A673 (cell line): Measurements from ENCODE around the gene ZNF512B. TPM values are rescaled to one million over a fixed set of nuclear protein-coding genes. Genes with fewer than 3 reads are reported as not detected.

Experiments
- BruUV-seq: library from RNA; stranded (reverse); fragments of 400-500 nt; replicated peaks from 2 replicates; lab custom pipeline; 2021; lab: Mats Ljungman, UMichigan
- CTCF ChIA-PET: fragments of 300-600 bp; sonication (Branson Sonifier 250); formaldehyde crosslinking; loops from one replicate; lab custom pipeline; 2022; ENCODE audit warnings: antibody characterized with exemption; lab: Charles Lee
- POLR2A ChIA-PET: fragments of 300-600 bp; sonication (Branson Sonifier 250); formaldehyde crosslinking; loops from one replicate; lab custom pipeline; 2022; ENCODE audit warnings: antibody characterized with exemption; ENCODE audit not compliant: low non-redundant PET; lab: Charles Lee
- DNase-seq: peaks from one replicate; pipeline ENCODE4 v3.0.0-alpha.2; 2015; ENCODE audit warnings: low spot score
- H3K27ac ChIP-seq: fragments of 200-600 bp; sonication (generic); 2 replicates; pipeline ENCODE4 v1.5.1; 2016; ENCODE audit warnings: mixed run types, low read depth, mild to moderate bottlenecking, mixed read lengths, antibody characterized with exemption, low read length; ENCODE audit not compliant: poor library complexity, severe bottlenecking
- H3K27me3 ChIP-seq: fragments of 200-600 bp; sonication (generic); replicated peaks from 2 replicates; pipeline ENCODE4 v1.6.1; 2017; ENCODE audit warnings: mixed run types, low read depth, mild to moderate bottlenecking, mixed read lengths, antibody characterized with exemption, low read length; ENCODE audit not compliant: insufficient read depth, poor library complexity
- H3K36me3 ChIP-seq: fragments of 200-600 bp; sonication (generic); 2 replicates; pipeline ENCODE4 v1.6.1; 2016; ENCODE audit warnings: mixed run types, mild to moderate bottlenecking, mixed read lengths, antibody characterized with exemption, low read length; ENCODE audit not compliant: insufficient read depth, poor library complexity, severe bottlenecking
- H3K4me1 ChIP-seq: fragments of 200-600 bp; sonication (generic); 2 replicates; pipeline ENCODE4 v1.6.1; 2017; ENCODE audit warnings: mixed run types, mild to moderate bottlenecking, mixed read lengths, antibody characterized with exemption, low read length; ENCODE audit not compliant: insufficient read depth, poor library complexity, severe bottlenecking
- H3K4me3 ChIP-seq: fragments of 200-600 bp; sonication (generic); 2 replicates; pipeline ENCODE4 v1.5.1; 2016; ENCODE audit warnings: low read depth, mixed run types, mild to moderate bottlenecking, mixed read lengths, low read length; ENCODE audit not compliant: poor library complexity, severe bottlenecking
- H3K9me3 ChIP-seq: fragments of 200-600 bp; sonication (generic); 2 replicates; pipeline ENCODE4 v1.6.1; 2016; ENCODE audit warnings: mixed run types, low read depth, mild to moderate bottlenecking, mixed read lengths, antibody characterized with exemption, low read length; ENCODE audit not compliant: poor library complexity, severe bottlenecking
- EZH2 ChIP-seq: fragments of 200-600 bp; sonication (generic); IDR thresholded peaks from 2 replicates; pipeline ENCODE4 v1.6.1; 2017; ENCODE audit warnings: borderline replicate concordance, low read depth, mild to moderate bottlenecking, mixed read lengths, antibody characterized with exemption, low read length; ENCODE audit not compliant: poor library complexity, severe bottlenecking
- intact Hi-C: fragments of 100-400 bp; cut with micrococcal nuclease; formaldehyde crosslinking; loops from one replicate; pipeline ENCODE4 v1.10.0; 2022; ENCODE audit not compliant: unreplicated experiment
- total RNA-seq: library from RNA; stranded (reverse); gene quantifications from 2 replicates; pipeline ENCODE4 v1.2.3, GENCODE V29; 2021
- TF ChIP-seq, protein P1 (sequence below): fragments of 300-800, 200-600 bp; sonication (generic); conservative IDR thresholded peaks from 2 replicates; pipeline ENCODE4 v1.5.1; 2017; ENCODE audit warnings: low read depth, mild to moderate bottlenecking, antibody characterized with exemption, low read length, moderate library complexity, mixed read lengths

ZNF512B gene
- total RNA-seq, 1 experiment from 2014 or later, result 28.9 TPM

DNA sequence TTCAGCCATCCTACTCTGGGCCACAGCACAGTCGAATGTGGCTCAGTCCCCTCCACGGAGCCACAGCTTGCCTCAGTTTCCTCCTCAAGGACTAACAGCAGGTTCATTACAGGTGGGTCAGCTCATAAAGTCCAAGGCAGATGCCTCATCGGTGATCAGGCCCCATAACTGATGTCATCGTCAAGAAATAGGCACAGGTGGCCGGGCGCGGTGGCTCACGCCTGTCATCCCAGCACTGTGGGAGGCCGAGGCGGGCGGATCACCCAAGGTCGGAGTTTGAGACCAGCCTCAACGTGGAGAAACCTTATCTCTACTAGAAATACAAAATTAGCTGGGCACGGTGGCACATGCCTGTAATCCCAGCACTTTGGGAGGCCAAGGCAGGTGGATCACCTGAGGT is 17.0 kb downstream of the ZNF512B start:
- H3K4me1 ChIP-seq, result peaks cover 38% of the 10 kb centered on the region
- no peak overlapping the region for H3K27ac ChIP-seq
- H3K9me3 ChIP-seq, result no peaks in the 10 kb centered on the region
- no peak for DNase-seq
- CTCF ChIA-PET, result no interaction called here
- H3K36me3 ChIP-seq, result no peaks in the 10 kb centered on the region
- BruUV-seq, result no TSS peak
- POLR2A ChIA-PET, result no interaction called here
- intact Hi-C loops, result no loop called here
- H3K27me3 ChIP-seq, result no peaks in the 10 kb centered on the region
- no peak overlapping the region for H3K4me3 ChIP-seq
- TF ChIP-seq EZH2, result no peak
- TF ChIP-seq, protein P1, sequence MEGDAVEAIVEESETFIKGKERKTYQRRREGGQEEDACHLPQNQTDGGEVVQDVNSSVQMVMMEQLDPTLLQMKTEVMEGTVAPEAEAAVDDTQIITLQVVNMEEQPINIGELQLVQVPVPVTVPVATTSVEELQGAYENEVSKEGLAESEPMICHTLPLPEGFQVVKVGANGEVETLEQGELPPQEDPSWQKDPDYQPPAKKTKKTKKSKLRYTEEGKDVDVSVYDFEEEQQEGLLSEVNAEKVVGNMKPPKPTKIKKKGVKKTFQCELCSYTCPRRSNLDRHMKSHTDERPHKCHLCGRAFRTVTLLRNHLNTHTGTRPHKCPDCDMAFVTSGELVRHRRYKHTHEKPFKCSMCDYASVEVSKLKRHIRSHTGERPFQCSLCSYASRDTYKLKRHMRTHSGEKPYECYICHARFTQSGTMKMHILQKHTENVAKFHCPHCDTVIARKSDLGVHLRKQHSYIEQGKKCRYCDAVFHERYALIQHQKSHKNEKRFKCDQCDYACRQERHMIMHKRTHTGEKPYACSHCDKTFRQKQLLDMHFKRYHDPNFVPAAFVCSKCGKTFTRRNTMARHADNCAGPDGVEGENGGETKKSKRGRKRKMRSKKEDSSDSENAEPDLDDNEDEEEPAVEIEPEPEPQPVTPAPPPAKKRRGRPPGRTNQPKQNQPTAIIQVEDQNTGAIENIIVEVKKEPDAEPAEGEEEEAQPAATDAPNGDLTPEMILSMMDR, result no peak

DNA sequence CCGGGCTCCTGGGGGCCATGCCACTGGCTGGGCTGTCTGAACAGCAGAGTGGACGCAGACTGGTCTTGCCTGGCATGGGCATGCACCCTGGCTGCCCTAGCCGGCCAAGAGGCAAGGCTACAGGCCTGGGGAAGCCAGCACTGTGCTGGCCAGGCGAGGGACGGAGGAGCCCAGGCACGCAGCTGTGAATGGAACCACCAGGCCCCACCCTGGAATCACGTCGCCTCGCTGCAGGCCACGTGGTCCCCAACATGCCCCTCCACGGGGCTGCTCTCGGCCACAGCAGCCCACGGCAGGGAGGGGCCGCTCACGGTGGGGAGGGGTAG is 17.6 kb downstream of the ZNF512B start:
- TF ChIP-seq, protein P1, result no peak
- TF ChIP-seq EZH2, result no peak
- no peak for DNase-seq
- CTCF ChIA-PET, result no interaction called here
- Histone ChIP-seq H3K4me3 (no peak overlapping the region), H3K27me3 (no peaks in the 10 kb centered on the region), H3K36me3 (no peaks in the 10 kb centered on the region), H3K9me3 (no peaks in the 10 kb centered on the region), H3K4me1 (peaks cover 32% of the 10 kb centered on the region), H3K27ac (no peak overlapping the region)
- no TSS peak for BruUV-seq
- intact Hi-C loops, result no loop called here
- POLR2A ChIA-PET, result no interaction called here

DNA sequence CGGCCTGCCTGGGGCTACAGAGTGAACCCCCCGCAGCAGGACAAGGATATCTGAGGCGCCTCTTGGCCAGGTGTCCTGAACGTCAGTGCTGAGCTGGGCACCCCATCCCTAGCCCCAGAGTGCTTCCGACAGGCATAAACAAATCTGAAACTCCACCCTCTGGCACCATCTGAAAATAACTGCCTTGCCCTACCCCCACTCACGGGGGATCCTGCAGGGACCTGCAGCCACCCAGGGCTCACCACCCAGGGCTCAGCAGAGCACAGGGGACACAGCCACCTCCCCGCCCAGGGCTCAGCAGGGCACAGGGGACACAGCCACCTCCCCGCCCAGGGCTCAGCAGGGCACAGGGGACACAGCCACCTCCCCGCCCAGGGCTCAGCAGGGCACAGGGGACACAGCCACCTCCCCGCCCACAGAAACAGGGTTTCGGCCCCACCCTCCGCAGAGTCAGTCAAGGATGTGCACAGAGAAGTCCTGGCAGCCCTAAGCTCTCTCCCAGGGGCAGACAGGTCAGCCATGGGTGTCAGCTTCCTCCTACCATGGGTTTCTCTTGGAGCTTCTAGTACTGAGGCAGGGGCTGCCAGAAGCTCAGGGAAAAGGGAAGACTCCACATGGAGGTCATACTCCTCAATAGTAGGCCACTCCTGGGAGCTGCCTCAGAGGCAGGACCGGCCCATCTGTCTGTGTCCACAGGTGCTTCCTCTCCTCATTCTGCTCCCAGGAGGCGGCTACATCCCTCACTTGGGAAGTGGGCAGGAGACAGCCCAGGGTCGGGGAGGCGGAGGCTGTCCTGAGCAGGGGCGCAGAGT is 18.1 kb downstream of the ZNF512B start:
- Histone ChIP-seq H3K9me3 (no peaks in the 10 kb centered on the region), H3K27ac (no peak overlapping the region), H3K4me1 (peaks cover 30% of the 10 kb centered on the region), H3K36me3 (no peaks in the 10 kb centered on the region), H3K27me3 (no peaks in the 10 kb centered on the region), H3K4me3 (no peak overlapping the region)
- DNase-seq, result no peak
- no peak for TF ChIP-seq EZH2
- TF ChIP-seq, protein P1, result no peak
- intact Hi-C loops, result no loop called here
- BruUV-seq, result no TSS peak
- CTCF ChIA-PET, result no interaction called here
- POLR2A ChIA-PET, result no interaction called here
